GM13977 (cell line): ENCODE measurements around the gene PAN3.

Experiments
- DNase-seq: peaks from one replicate; pipeline ENCODE4 v3.0.0; 2012; ENCODE audit warnings: low spot score
- CTCF ChIP-seq: IDR thresholded peaks from 2 replicates; pipeline ENCODE4 v1.5.1; 2012; ENCODE audit warnings: mild to moderate bottlenecking, control low read depth; ENCODE audit not compliant: insufficient read depth; ENCODE audit errors: extremely low read depth, missing control alignments
- in situ Hi-C: fragments of 300-500 bp; cut with MboI; formaldehyde crosslinking; loops from one replicate; pipeline ENCODE4 v1.12.0; 2022; ENCODE audit warnings: low sequenced_read_pairs, low pct_unique_long_range_greater_than_20kb, mixed read lengths, inconsistent platforms; ENCODE audit not compliant: unreplicated experiment

The PAN3 gene

GRCh38 chr13:28333204-28333881, 195.0 kb downstream of the PAN3 start:
- no peak for DNase-seq
- no peak for TF ChIP-seq CTCF
- in situ Hi-C loops: loop anchor here (25.0 kb wide), 1 partner anchor 454 kb away; no protein-coding TSS in a partner anchor

GRCh38 chr13:28336193-28336657, 197.9 kb downstream of the PAN3 start:
- no peak for DNase-seq
- in situ Hi-C loops: loop anchor here (25.0 kb wide), 1 partner anchor 451 kb away; no protein-coding TSS in a partner anchor
- TF ChIP-seq CTCF: no peak

- in situ Hi-C loops: loop anchor here (25.0 kb wide), 1 partner anchor 450 kb away; no protein-coding TSS in a partner anchor
- no peak for DNase-seq
- TF ChIP-seq CTCF: no peak
These were observed 199.0 kb downstream of the PAN3 start for GRCh38 chr13:28337166-28338005.

- no peak for DNase-seq
- TF ChIP-seq CTCF: no peak
- in situ Hi-C loops: loop anchor here (25.0 kb wide), 1 partner anchor 449 kb away; no protein-coding TSS in a partner anchor
These were observed 199.7 kb downstream of the PAN3 start for GRCh38 chr13:28338006-28338574.

GRCh38 chr13:28338742-28339141, 200.4 kb downstream of the PAN3 start:
- in situ Hi-C loops: loop anchor here (25.0 kb wide), 1 partner anchor 449 kb away; no protein-coding TSS in a partner anchor
- no peak for TF ChIP-seq CTCF
- no peak for DNase-seq

- no peak for TF ChIP-seq CTCF
- DNase-seq: no peak
- in situ Hi-C loops: loop anchor here (25.0 kb wide), 1 partner anchor 448 kb away; no protein-coding TSS in a partner anchor
These were observed 201.1 kb downstream of the PAN3 start for GRCh38 chr13:28339419-28339818.
